GM18498 (cell line): ENCODE data around the gene COL17A1.

ENCODE experiments used
- ATAC-seq: cut with Tn5 transposase; IDR thresholded peaks from one replicate; pipeline ENCODE4 v1.9.1; 2021; ENCODE audit warnings: mild to moderate bottlenecking, moderate library complexity; ENCODE audit not compliant: unreplicated experiment

COL17A1 gene

GRCh38 chr10:103991393-103992128 lies 94.1 kb downstream of the COL17A1 start:
- ATAC-seq = no peak

- ATAC-seq = no peak
Observed at GRCh38 chr10:103990531-103990930, 95.1 kb downstream of the COL17A1 start.

GRCh38 chr10:103990121-103990520 lies 95.6 kb downstream of the COL17A1 start:
- ATAC-seq = no peak

GRCh38 chr10:103986360-103986759 lies 99.3 kb downstream of the COL17A1 start:
- no peak for ATAC-seq

- no peak for ATAC-seq
Observed at GRCh38 chr10:103985726-103986125, 100.0 kb downstream of the COL17A1 start.

- ATAC-seq = peak; percentile 92
Observed at GRCh38 chr10:103983367-103983911, 102.2 kb downstream of the COL17A1 start.

- no peak for ATAC-seq
Observed at GRCh38 chr10:103982639-103983038, 103.0 kb downstream of the COL17A1 start.
